GM19395 (cell line): ENCODE measurements around the gene OSBPL7.

Experiments
- ATAC-seq: cut with Tn5 transposase; IDR thresholded peaks from one replicate; pipeline ENCODE4 v1.9.1; 2021; ENCODE audit warnings: mild to moderate bottlenecking, moderate library complexity; ENCODE audit not compliant: unreplicated experiment

Gene OSBPL7

GRCh38 chr17:47829870-47830269, 8.3 kb upstream of the OSBPL7 start:
- ATAC-seq = no peak

- no peak for ATAC-seq
These were observed 1.9 kb upstream of the OSBPL7 start for GRCh38 chr17:47823519-47823918.

DNA sequence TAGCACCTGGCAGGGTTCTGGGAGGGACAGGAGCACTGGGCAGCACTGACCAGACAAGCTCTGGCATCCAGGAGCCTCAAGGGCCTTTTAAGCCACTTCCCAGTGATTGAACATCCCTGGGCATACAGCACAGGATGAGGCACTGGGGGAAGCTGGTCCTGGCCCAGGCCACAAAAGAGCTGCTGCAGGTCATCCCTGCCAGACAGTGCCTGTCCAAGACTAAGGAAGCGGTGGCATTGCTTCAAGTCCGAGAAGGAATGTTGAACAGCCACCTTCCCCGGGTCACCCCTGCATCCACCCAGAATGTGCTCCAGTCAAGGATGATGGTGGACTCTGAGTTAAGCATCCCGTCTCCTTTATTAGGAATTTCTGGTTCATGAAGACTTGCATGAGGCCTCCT, 1.2 kb upstream of the OSBPL7 start:
- ATAC-seq = no peak

GRCh38 chr17:47821031-47821423, 567 bp downstream of the OSBPL7 start:
- no peak for ATAC-seq

DNA sequence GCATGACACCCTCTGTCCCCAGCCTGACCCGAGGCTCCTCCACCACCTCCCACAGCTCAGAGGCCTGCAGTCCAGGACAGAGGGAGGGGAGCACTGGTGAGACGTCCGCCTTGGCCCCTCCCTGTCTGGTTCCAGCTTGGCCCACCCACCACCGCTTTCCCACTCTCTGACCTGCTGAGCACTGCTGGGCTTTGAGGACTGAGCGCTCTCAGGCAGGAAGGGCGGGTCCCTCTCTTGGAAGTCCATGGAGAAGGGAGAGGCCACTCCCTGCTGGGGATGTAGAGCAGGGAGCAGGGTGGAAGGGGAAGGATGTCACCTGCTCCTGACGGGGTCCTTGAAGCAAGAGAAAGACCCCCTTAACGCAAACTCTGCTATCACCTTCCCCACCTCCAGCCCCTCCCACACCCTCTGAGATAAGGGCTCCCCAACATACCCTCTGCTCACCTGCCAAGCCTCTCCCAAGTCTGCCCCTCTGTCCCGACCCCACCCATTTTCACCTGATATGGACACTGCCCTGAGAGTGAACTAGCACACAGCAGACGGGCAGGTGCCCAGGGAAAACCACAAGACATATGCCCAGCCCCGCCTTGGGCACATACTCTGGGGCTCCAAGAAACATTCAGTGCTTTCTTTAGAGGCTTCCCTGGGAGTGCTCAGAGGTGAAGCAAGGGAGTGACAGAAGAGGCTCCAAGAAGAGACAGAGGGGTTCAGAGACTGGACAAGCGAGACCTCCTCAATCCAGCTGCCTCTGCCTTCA, 1.4 kb downstream of the OSBPL7 start:
- ATAC-seq = no peak

GRCh38 chr17:47819475-47819874, 2.1 kb downstream of the OSBPL7 start:
- no peak for ATAC-seq

- ATAC-seq = no peak
These were observed 3.4 kb downstream of the OSBPL7 start for GRCh38 chr17:47818002-47818695.

GRCh38 chr17:47816947-47817346, 4.6 kb downstream of the OSBPL7 start:
- no peak for ATAC-seq

DNA sequence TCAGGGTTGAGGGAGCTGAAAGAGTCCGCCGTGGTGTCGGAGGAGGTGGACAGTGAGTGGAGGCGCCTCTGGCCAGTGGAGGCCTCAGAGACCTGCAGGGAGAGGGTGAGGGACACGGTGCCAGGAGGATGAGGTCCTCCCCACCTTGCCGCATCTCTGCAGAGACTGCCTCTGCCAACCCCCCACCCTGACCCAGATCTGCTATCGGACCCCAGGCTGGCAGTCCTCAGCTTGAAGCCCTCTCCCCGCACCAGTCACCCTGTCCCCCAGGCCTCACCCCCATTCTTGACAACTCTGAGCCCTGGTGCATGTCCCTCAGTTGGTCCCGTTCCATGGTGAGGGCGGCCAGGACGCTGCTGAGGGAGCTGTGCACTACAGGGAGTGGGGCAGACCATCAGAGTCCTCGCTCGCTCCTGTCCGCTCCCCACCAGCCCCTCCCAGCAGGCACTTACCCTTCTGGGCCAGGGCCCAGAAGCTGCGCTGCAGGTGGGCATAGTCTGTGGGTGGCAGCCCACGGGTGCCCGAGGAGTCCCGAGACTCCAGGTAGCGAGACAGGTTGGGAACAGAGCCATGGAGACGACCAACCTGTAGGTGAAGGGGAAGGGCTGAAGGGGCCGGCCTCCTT, 5.4 kb downstream of the OSBPL7 start:
- no peak for ATAC-seq

- ATAC-seq = no peak
These were observed 6.3 kb downstream of the OSBPL7 start for GRCh38 chr17:47815106-47815918.

DNA sequence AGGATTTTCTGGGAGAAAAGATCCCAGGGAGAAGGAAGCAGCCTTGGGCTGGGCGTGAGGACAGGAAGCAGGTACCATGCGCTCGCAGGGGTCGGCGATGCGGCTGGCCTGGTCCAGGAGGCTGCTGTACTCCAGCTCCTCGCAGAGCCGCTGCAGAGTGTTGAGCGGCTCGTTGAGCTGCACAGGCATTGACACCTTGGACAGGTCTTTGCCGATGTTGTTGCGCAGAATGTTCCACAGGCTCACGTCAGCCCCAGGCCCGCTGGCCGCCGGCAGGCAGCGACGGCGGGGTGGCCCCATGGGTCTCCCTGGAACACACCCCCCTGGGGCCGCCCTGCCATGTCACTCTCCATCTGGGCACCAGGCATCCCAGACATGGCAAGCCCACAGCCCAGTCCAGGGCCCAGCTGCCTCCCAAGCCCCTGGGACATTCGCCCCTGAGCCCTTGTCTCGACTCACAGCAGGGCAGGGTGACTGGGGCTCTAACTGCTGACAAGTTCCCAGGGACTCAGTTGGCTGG, 8.0 kb downstream of the OSBPL7 start:
- no peak for ATAC-seq

DNA sequence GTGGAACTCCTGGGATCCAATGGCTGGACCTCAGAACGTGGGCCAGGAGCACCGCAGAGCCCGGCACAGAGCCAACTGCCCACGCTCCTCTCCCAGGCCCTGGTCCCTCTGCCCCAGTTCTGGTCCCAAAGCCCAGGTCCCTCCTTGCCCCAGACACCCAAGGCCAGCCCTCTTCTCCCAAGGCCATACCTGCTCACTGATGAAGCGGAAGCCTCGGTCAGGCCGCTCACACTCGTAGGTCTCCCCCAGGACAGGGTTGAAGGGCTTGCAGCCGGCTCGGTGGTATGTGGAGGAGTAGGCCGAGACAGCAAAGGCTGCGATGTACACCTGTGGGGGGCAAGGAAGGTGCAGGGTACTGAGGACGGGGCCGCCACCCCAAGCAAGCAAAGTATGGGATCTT, 8.5 kb downstream of the OSBPL7 start:
- ATAC-seq = no peak

GRCh38 chr17:47812146-47812920, 9.3 kb downstream of the OSBPL7 start:
- no peak for ATAC-seq

DNA sequence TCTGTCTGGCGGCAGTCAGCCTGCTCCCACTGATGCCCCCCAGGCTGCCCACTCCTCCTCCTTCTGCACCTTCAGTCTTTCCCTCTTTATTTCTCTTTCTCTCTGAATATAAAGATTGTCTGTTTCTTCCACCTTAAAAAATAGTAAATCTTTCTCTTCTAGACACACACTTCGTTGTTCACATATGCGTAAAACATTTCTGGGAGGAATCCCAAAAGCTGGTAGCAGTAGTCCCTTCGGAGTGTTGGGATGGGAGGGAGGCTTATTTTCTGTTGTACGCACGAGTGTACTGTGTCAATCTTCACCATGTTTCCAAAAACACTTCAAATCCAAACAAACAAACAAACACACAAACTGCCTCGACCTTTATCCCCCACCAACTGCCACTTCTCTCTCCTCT, 9.9 kb downstream of the OSBPL7 start:
- ATAC-seq = no peak

GRCh38 chr17:47810901-47811635, 10.5 kb downstream of the OSBPL7 start:
- ATAC-seq = no peak

DNA sequence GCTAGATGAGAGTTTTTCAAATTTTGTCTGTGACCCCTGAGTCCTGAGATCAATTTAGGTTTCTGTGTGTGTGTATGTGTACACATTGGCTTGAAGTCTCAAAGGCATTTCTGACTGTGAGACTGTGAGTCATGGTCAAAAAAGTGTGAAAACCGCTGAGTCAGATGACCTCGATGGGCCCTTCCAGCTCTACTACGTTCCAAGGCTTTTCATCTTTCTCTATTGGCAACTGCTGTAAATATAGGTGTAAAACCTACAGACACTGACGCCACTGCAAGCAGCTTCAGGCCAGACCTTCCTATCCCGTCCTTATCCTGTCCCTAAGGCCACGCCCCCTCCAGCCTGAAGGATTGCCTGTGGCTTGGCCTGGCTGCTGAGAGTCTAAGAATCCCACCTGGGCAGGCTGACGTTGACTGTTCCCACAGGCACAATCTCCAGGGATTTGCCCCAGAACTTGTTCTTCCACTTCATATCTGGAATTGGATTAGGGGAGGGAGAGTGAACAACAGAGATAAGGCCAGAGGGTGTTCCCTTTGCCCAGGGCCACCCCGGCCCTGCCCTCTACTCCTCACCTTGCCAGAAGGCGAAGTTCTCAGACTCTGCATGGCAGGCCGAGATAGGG, 11.3 kb downstream of the OSBPL7 start:
- ATAC-seq = no peak

GRCh38 chr17:47808830-47809480, 12.6 kb downstream of the OSBPL7 start:
- ATAC-seq = no peak

- ATAC-seq = no peak
These were observed 13.4 kb downstream of the OSBPL7 start for GRCh38 chr17:47808036-47808829.
